ENCODE results near the gene RGS8. TPM values are rescaled to one million over a fixed set of nuclear protein-coding genes. Genes with fewer than 3 reads are reported as not detected.

The RGS8 gene
- total and polyA plus RNA-seq, 4 experiments from 2014 or later = not detected

DNA sequence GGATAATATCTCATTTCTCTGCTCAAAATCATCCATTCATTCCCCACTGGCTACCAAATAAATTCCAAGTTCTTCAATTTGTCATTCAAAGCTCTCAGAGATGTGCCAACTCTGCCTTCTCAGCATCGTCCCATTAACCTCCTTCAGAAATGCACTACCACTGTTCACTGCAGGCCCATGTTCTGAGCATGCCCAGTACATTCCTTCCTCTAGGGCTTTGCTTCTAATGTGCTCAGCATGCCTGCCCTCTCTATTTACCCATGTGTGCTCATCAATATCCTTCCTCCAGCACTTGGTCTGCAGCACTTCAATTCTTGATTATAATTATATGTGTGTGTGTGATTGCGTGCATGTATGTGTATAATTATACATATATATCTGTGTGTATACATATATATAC, 36.1 kb upstream of the RGS8 start:
- Mint-ChIP-seq H3K27me3 (no peaks in the 10 kb centered on the region), H3K4me3 (no peak overlapping the region), H3K9me3 (no peaks in the 10 kb centered on the region), H3K4me1 (peaks cover 8 to 12% (median 9%) of the 10 kb centered on the region in 4 donors), H3K36me3 (no peaks in the 10 kb centered on the region), H3K27ac (peak overlapping the region in 1 of 7 donors; percentile 47)
- Histone ChIP-seq H3K4me3 (ENCODE audit: low read length in 2 of 2) (no peak overlapping the region), H3K27ac (ENCODE audit: low read depth, low read length) (no peak overlapping the region), H3K27me3 (ENCODE audit: insufficient read depth, low read length) (no peaks in the 10 kb centered on the region), H3K4me1 (ENCODE audit: insufficient read depth, low read length) (peaks cover 11% of the 10 kb centered on the region), H3K9me3 (ENCODE audit: control insufficient read depth in 1 of 2, low read length in 2 of 2) (no peaks in the 10 kb centered on the region), H3K36me3 (ENCODE audit: insufficient read depth, low read length) (no peaks in the 10 kb centered on the region)
- ChIA-PET CTCF (ENCODE audit: partially characterized antibody) (no interaction called here), POLR2A (ENCODE audit: partially characterized antibody) (no interaction called here)
- intact Hi-C loops (cut with micrococcal nuclease) = no loop called here
- DNase-seq = no peak

DNA sequence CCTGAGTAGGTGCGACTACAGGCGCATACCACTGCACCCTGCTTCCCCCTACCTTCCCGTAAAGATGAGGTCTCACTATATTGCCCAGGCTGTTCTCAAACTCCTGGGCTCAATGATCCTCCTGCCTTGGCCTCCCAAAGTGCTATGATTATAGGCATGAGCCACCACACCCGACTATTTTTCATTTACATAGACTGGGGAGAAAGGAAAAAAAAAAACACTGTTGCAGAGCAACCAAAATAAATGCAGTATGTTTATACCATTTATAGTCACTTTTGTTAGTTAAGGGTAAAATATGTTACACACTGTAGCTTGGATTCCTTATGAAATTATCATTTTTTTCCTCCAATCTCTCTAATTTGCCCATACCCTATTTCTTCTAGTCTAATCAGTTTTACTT, 35.2 kb upstream of the RGS8 start:
- Mint-ChIP-seq H3K4me1 (peaks cover 8 to 12% (median 9%) of the 10 kb centered on the region in 4 donors), H3K27ac (no peak overlapping the region), H3K9me3 (no peaks in the 10 kb centered on the region), H3K36me3 (no peaks in the 10 kb centered on the region), H3K4me3 (no peak overlapping the region), H3K27me3 (no peaks in the 10 kb centered on the region)
- peaks cover 11% of the 10 kb centered on the region for H3K4me1 ChIP-seq (ENCODE audit: insufficient read depth, low read length)
- H3K4me3 ChIP-seq (ENCODE audit: low read length in 2 of 2) = no peak overlapping the region
- CTCF ChIA-PET (ENCODE audit: partially characterized antibody) = no interaction called here
- no peak overlapping the region for H3K27ac ChIP-seq (ENCODE audit: low read depth, low read length)
- DNase-seq = no peak
- POLR2A ChIA-PET (ENCODE audit: partially characterized antibody) = no interaction called here
- no peaks in the 10 kb centered on the region for H3K9me3 ChIP-seq (ENCODE audit: control insufficient read depth in 1 of 2, low read length in 2 of 2)
- H3K36me3 ChIP-seq (ENCODE audit: insufficient read depth, low read length) = no peaks in the 10 kb centered on the region
- intact Hi-C loops (cut with micrococcal nuclease) = no loop called here
- no peaks in the 10 kb centered on the region for H3K27me3 ChIP-seq (ENCODE audit: insufficient read depth, low read length)

DNA sequence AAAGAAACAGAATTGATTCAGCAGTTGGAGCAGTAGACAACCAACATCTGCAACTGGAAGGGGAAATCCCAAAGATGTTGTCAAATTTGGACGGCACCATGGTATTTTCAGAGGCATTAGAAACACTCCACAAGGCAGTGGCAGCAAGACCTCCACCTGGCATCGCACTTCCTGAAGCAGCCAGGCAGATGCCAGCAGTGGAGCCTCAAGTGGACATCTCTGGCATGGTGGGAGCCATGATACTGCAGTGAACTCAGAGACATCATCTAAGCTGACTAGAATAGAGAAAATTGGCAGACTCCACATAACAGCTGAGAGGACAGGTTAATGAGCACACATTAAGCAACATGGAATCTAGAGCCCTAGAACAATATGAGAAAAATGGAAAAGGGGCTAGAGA, 33.9 kb upstream of the RGS8 start:
- H3K9me3 ChIP-seq (ENCODE audit: control insufficient read depth in 1 of 2, low read length in 2 of 2) = no peaks in the 10 kb centered on the region
- H3K36me3 ChIP-seq (ENCODE audit: insufficient read depth, low read length) = no peaks in the 10 kb centered on the region
- no peak for DNase-seq
- Mint-ChIP-seq H3K36me3 (no peaks in the 10 kb centered on the region), H3K27ac (peak overlapping the region in 1 of 7 donors; percentile 23), H3K9me3 (no peaks in the 10 kb centered on the region), H3K27me3 (no peaks in the 10 kb centered on the region), H3K4me1 (peaks cover 8 to 12% (median 10%) of the 10 kb centered on the region in 4 donors), H3K4me3 (no peak overlapping the region)
- H3K4me1 ChIP-seq (ENCODE audit: insufficient read depth, low read length) = peaks cover 11% of the 10 kb centered on the region
- H3K27me3 ChIP-seq (ENCODE audit: insufficient read depth, low read length) = no peaks in the 10 kb centered on the region
- ChIA-PET CTCF (ENCODE audit: partially characterized antibody) (no interaction called here), POLR2A (ENCODE audit: partially characterized antibody) (no interaction called here)
- no peak overlapping the region for H3K4me3 ChIP-seq (ENCODE audit: low read length in 2 of 2)
- H3K27ac ChIP-seq (ENCODE audit: low read depth, low read length) = no peak overlapping the region
- intact Hi-C loops (cut with micrococcal nuclease) = no loop called here

DNA sequence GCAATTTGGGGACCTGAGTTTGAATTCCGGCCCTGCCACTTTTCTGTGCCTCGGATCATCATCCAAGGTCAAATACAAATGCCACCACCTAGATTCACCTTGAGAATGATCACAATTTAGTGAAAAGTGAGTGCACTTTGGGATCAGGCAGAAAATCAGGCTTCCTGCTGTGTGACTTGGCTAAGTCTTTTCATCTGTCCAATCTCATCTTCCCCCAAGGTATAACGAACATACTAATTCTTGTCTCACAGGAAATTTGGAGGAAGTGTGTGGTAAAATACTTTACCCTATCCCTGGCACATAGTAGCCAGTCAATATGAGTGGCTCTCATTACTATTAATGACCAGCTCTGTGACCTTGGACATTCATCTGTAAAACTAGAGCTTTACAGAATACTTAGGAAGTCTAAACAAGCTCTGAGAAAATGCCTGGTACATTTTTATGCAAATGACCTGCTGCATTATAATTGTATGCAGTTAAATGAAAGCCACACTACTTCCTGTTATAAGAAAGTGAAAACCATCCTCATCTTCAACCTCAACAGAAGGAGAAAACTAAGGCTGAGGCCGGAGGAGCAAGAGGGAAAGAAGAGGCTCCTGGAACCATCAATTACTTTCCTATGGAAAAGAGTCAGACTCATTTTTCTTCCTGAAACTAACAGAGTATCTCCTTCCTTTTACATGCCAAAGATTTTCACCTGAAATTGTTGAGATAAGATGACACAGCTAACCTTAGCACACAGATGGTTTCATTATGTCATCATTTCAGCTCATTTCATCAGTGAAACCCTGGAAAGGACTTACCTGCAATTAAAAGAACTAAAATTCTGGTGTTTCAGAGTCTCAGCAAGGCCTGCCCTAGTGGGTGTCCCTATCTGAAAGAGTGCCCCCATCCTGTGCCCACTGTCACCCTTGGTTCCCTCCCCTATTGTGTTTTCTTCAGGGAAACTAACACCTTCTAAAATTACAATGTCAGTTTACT, 32.6 kb upstream of the RGS8 start:
- no peaks in the 10 kb centered on the region for H3K9me3 ChIP-seq (ENCODE audit: control insufficient read depth in 1 of 2, low read length in 2 of 2)
- H3K4me1 ChIP-seq (ENCODE audit: insufficient read depth, low read length) = peaks cover 11% of the 10 kb centered on the region
- H3K4me1 Mint-ChIP-seq = peaks cover 8 to 12% (median 10%) of the 10 kb centered on the region in 4 donors
- no peak overlapping the region for H3K27ac ChIP-seq (ENCODE audit: low read depth, low read length)
- peak overlapping the region in 1 of 7 donors; percentile 44 for H3K27ac Mint-ChIP-seq
- POLR2A ChIA-PET (ENCODE audit: partially characterized antibody) = no interaction called here
- H3K4me3 Mint-ChIP-seq = no peak overlapping the region
- H3K36me3 ChIP-seq (ENCODE audit: insufficient read depth, low read length) = no peaks in the 10 kb centered on the region
- CTCF ChIA-PET (ENCODE audit: partially characterized antibody) = interaction anchor here (1.4 kb wide), 1 partner anchor 9 kb away, joined by 3 read pairs; no protein-coding TSS in a partner anchor
- no peaks in the 10 kb centered on the region for H3K36me3 Mint-ChIP-seq
- no peaks in the 10 kb centered on the region for H3K27me3 ChIP-seq (ENCODE audit: insufficient read depth, low read length)
- no peaks in the 10 kb centered on the region for H3K27me3 Mint-ChIP-seq
- intact Hi-C loops (cut with micrococcal nuclease) = no loop called here
- H3K4me3 ChIP-seq (ENCODE audit: low read length in 2 of 2) = no peak overlapping the region
- DNase-seq = no peak
- no peaks in the 10 kb centered on the region for H3K9me3 Mint-ChIP-seq

DNA sequence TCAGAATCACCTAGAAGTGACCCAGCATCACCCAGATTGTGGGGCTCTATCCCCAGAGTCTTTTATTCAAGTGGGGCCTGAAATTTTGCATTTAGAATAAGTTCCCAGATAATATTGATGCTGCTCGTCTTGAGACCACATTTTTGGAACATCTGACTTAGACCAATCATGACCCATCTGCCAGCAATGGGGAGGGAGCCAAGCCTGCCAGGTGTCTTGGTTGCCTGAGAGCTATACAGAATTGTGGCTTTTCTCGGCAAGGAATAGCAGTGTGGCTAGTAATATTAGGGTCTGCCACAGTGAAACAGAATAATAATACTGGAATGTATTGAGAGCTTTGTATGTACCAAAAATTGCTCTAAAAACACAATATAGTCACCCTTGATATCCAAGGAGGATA, 31.1 kb upstream of the RGS8 start:
- DNase-seq = no peak
- Histone ChIP-seq H3K36me3 (ENCODE audit: insufficient read depth, low read length) (no peaks in the 10 kb centered on the region), H3K9me3 (ENCODE audit: control insufficient read depth in 1 of 2, low read length in 2 of 2) (no peaks in the 10 kb centered on the region), H3K27me3 (ENCODE audit: insufficient read depth, low read length) (no peaks in the 10 kb centered on the region), H3K4me1 (ENCODE audit: insufficient read depth, low read length) (peaks cover 11% of the 10 kb centered on the region), H3K4me3 (ENCODE audit: low read length in 2 of 2) (no peak overlapping the region), H3K27ac (ENCODE audit: low read depth, low read length) (no peak overlapping the region)
- ChIA-PET CTCF (ENCODE audit: partially characterized antibody) (interaction anchor here (1.4 kb wide), 1 partner anchor 10 kb away, joined by 3 read pairs; no protein-coding TSS in a partner anchor), POLR2A (ENCODE audit: partially characterized antibody) (no interaction called here)
- H3K36me3 Mint-ChIP-seq = no peaks in the 10 kb centered on the region
- intact Hi-C loops (cut with micrococcal nuclease) = no loop called here
- peaks cover 8 to 12% (median 10%) of the 10 kb centered on the region in 4 donors for H3K4me1 Mint-ChIP-seq
- no peak overlapping the region for H3K27ac Mint-ChIP-seq
- no peaks in the 10 kb centered on the region for H3K9me3 Mint-ChIP-seq
- H3K4me3 Mint-ChIP-seq = no peak overlapping the region
- H3K27me3 Mint-ChIP-seq = no peaks in the 10 kb centered on the region

DNA sequence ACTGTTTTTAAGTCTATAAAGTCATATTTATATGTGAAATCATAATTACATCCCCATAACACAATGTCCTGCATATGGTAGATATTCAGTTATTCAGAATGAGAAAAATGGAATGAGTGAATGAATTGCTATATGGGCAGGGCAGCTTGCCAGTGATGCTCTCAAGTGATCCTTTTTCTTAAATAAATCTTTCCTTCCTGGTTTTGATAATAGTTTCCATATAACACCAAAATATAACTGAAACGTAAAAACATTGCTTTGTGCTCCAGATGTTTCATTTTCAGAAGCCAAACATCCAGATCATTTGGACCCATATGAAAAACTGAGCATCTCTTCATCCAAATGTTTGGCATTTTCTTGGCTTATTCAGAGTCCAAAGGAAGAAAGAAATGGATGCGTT, 30.2 kb upstream of the RGS8 start:
- Mint-ChIP-seq H3K4me3 (no peak overlapping the region), H3K9me3 (no peaks in the 10 kb centered on the region), H3K27me3 (no peaks in the 10 kb centered on the region), H3K36me3 (no peaks in the 10 kb centered on the region), H3K27ac (no peak overlapping the region), H3K4me1 (peaks cover 8 to 12% (median 10%) of the 10 kb centered on the region in 4 donors)
- no peak for DNase-seq
- Histone ChIP-seq H3K27ac (ENCODE audit: low read depth, low read length) (no peak overlapping the region), H3K4me3 (ENCODE audit: low read length in 2 of 2) (no peak overlapping the region), H3K9me3 (ENCODE audit: control insufficient read depth in 1 of 2, low read length in 2 of 2) (no peaks in the 10 kb centered on the region), H3K27me3 (ENCODE audit: insufficient read depth, low read length) (no peaks in the 10 kb centered on the region), H3K4me1 (ENCODE audit: insufficient read depth, low read length) (peaks cover 11% of the 10 kb centered on the region), H3K36me3 (ENCODE audit: insufficient read depth, low read length) (no peaks in the 10 kb centered on the region)
- intact Hi-C loops (cut with micrococcal nuclease) = no loop called here
- CTCF ChIA-PET (ENCODE audit: partially characterized antibody) = no interaction called here
- POLR2A ChIA-PET (ENCODE audit: partially characterized antibody) = no interaction called here

DNA sequence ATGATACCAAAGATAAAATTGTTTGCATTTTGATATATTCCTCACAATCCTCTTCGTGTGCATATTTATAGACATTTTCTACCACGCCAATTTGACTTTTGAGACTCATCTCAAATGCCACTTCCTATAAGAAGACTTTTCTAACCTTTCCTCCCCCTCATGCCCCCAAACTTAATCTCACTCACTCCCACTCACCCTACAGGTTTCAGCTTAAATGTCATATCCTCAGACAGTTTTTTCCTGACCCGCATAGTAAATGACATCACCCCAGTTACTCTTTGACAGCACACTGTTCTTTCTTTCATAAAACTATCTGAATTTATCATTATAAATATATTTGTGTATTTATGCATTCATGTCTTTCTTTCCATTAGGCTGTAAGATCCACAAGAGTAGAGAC, 29.6 kb upstream of the RGS8 start:
- Mint-ChIP-seq H3K4me1 (peaks cover 8 to 15% (median 10%) of the 10 kb centered on the region in 4 donors), H3K9me3 (no peaks in the 10 kb centered on the region), H3K4me3 (no peak overlapping the region), H3K36me3 (no peaks in the 10 kb centered on the region), H3K27me3 (no peaks in the 10 kb centered on the region), H3K27ac (no peak overlapping the region)
- POLR2A ChIA-PET (ENCODE audit: partially characterized antibody) = no interaction called here
- Histone ChIP-seq H3K27me3 (ENCODE audit: insufficient read depth, low read length) (no peaks in the 10 kb centered on the region), H3K4me3 (ENCODE audit: low read length in 2 of 2) (no peak overlapping the region), H3K4me1 (ENCODE audit: insufficient read depth, low read length) (peaks cover 11% of the 10 kb centered on the region), H3K36me3 (ENCODE audit: insufficient read depth, low read length) (no peaks in the 10 kb centered on the region), H3K9me3 (ENCODE audit: control insufficient read depth in 1 of 2, low read length in 2 of 2) (no peaks in the 10 kb centered on the region), H3K27ac (ENCODE audit: low read depth, low read length) (no peak overlapping the region)
- DNase-seq = no peak
- CTCF ChIA-PET (ENCODE audit: partially characterized antibody) = no interaction called here
- intact Hi-C loops (cut with micrococcal nuclease) = no loop called here

Data from CD4-positive, alpha-beta memory T cell (primary cell).